Neural cell (in vitro differentiated cells): Measurements from ENCODE around the gene ACAN. TPM values are rescaled to one million over a fixed set of nuclear protein-coding genes. Genes with fewer than 3 reads are reported as not detected.

ENCODE experiments used
- H2AFZ ChIP-seq: fragments of 200-600, 300-800 bp; sonication (generic), shearing (Covaris generic); 2 replicates; pipeline ENCODE4 v1.6.0; 2014; ENCODE audit warnings: low read depth, mild to moderate bottlenecking, antibody characterized with exemption, low read length, moderate library complexity
- H3F3A ChIP-seq: fragments of 200-600 bp; shearing (Covaris generic); 2 replicates; pipeline ENCODE4 v1.6.1; 2016; ENCODE audit warnings: mild to moderate bottlenecking, moderate library complexity, mixed read lengths, antibody characterized with exemption, low read length; ENCODE audit not compliant: insufficient read depth, poor library complexity, severe bottlenecking
- H3K27ac ChIP-seq: fragments of 200-600, 300-800 bp; sonication (generic), shearing (Covaris generic); 2 replicates; pipeline ENCODE4 v1.5.1; 2014; ENCODE audit warnings: mild to moderate bottlenecking, low read length, moderate library complexity
- H3K27me3 ChIP-seq: fragments of 300-800, 200-600 bp; sonication (generic), shearing (Covaris generic); 2 replicates; pipeline ENCODE4 v1.6.0; 2014; ENCODE audit warnings: mild to moderate bottlenecking, low read depth, low read length, moderate library complexity; ENCODE audit not compliant: insufficient read depth
- H3K36me3 ChIP-seq: fragments of 300-800, 200-600 bp; sonication (generic), shearing (Covaris generic); 2 replicates; pipeline ENCODE4 v1.5.1; 2014; ENCODE audit warnings: mild to moderate bottlenecking, antibody characterized with exemption, low read length, moderate library complexity; ENCODE audit not compliant: insufficient read depth
- H3K4me2 ChIP-seq: fragments of 300-800, 200-600 bp; sonication (generic), shearing (Covaris generic); 2 replicates; pipeline ENCODE4 v1.6.0; 2014; ENCODE audit warnings: mild to moderate bottlenecking, low read length
- H3K4me3 ChIP-seq: fragments of 300-800, 200-600 bp; sonication (generic), shearing (Covaris generic); 2 replicates; pipeline ENCODE4 v1.5.1; 2014; ENCODE audit warnings: mild to moderate bottlenecking, low read length, moderate library complexity
- H3K79me2 ChIP-seq: fragments of 200-600 bp; shearing (Covaris generic); replicated peaks from 2 replicates; pipeline ENCODE4 v1.6.0; 2014; ENCODE audit warnings: mild to moderate bottlenecking, low read length, moderate library complexity; ENCODE audit not compliant: insufficient read depth
- H3K9ac ChIP-seq: fragments of 300-800, 200-600 bp; sonication (generic), shearing (Covaris generic); 2 replicates; pipeline ENCODE4 v1.6.1; 2016; ENCODE audit warnings: mild to moderate bottlenecking, low read length, mixed read lengths
- H3K9me2 ChIP-seq: fragments of 200-600 bp; shearing (Covaris generic); 2 replicates; pipeline ENCODE4 v1.6.1; 2016; ENCODE audit warnings: mild to moderate bottlenecking, low read length, mixed read lengths; ENCODE audit not compliant: insufficient read depth
- H3K9me3 ChIP-seq: fragments of 200-600, 300-800 bp; sonication (generic), shearing (Covaris generic); 2 replicates; pipeline ENCODE4 v1.6.1; 2016; ENCODE audit warnings: mild to moderate bottlenecking, mixed run types, low read length, moderate library complexity, mixed read lengths
- H4K20me1 ChIP-seq: fragments of 200-600 bp; shearing (Covaris generic); 2 replicates; pipeline ENCODE4 v1.6.1; 2016; ENCODE audit warnings: mild to moderate bottlenecking, mixed run types; ENCODE audit not compliant: insufficient read depth
- EP300 ChIP-seq: fragments of 450-650 bp; conservative IDR thresholded peaks from 2 replicates; pipeline ENCODE4 v1.6.1; 2014; ENCODE audit warnings: antibody characterized with exemption, mild to moderate bottlenecking, moderate library complexity; ENCODE audit not compliant: poor library complexity, severe bottlenecking
- EZH2 ChIP-seq: fragments of 200-600, 300-800 bp; shearing (Covaris generic), sonication (generic); IDR thresholded peaks from 2 replicates; pipeline ENCODE4 v1.6.1; 2014; ENCODE audit warnings: antibody characterized with exemption, low read length, borderline replicate concordance, mild to moderate bottlenecking; ENCODE audit not compliant: insufficient read depth, poor library complexity, severe bottlenecking
- MXI1 ChIP-seq: fragments of 450-650 bp; conservative IDR thresholded peaks from 2 replicates; pipeline ENCODE4 v1.6.1; 2014; ENCODE audit warnings: antibody characterized with exemption, mild to moderate bottlenecking; ENCODE audit not compliant: poor library complexity, severe bottlenecking
- POLR2AphosphoS5 ChIP-seq: IDR thresholded peaks from 2 replicates; pipeline ENCODE4 v1.6.1; 2012
- RAD21 ChIP-seq: fragments of 450-650 bp; conservative IDR thresholded peaks from 2 replicates; pipeline ENCODE4 v1.6.1; 2014; ENCODE audit warnings: antibody characterized with exemption, mild to moderate bottlenecking, moderate library complexity
- SMC3 ChIP-seq: fragments of 450-650 bp; conservative IDR thresholded peaks from 2 replicates; pipeline ENCODE4 v1.6.1; 2014; ENCODE audit warnings: antibody characterized with exemption, mild to moderate bottlenecking, moderate library complexity; ENCODE audit not compliant: poor library complexity
- TAF1 ChIP-seq: IDR thresholded peaks from 2 replicates; pipeline ENCODE4 v1.6.1; 2012; ENCODE audit warnings: low read depth
- polyA plus RNA-seq: library from polyadenylated mRNA; depleted of rRNA; stranded (reverse); fragments of >200 nt; gene quantifications from 2 replicates; pipeline ENCODE4 v1.2.3, GENCODE V29; 2014
- TF ChIP-seq, protein P1 (sequence below): IDR thresholded peaks from 2 replicates; pipeline ENCODE4 v1.6.1; 2012; ENCODE audit warnings: borderline replicate concordance
- TF ChIP-seq, protein P2 (sequence below): fragments of 450-650 bp; IDR thresholded peaks from 2 replicates; pipeline ENCODE4 v1.5.1; 2014; ENCODE audit warnings: antibody characterized with exemption, mild to moderate bottlenecking, moderate library complexity; ENCODE audit not compliant: poor library complexity, severe bottlenecking

ACAN gene
- polyA plus RNA-seq, 1 donor from 2014 or later: not detected

DNA sequence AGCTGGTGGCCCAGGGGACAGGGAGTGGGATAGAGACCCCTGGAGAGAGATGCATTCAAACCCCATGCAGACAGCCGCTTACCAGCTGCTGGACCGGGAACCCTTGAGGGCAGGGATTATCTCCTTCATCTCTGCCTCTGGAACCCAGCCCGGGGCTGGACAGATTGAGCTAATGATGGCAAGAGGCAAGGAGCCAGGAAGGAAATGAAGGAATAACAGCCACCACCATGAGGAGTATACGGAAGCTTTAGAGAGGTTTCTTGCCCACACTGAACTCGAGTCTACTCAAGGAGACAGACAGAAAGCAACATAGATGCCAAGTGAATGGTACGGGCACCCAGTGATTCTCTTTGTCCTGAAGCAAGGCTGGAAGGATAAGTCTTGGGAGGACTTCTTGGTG, 68.9 kb downstream of the ACAN start:
- no peaks in the 10 kb centered on the region for H3K9me3 ChIP-seq
- no peaks in the 10 kb centered on the region for H3K79me2 ChIP-seq
- H3K9ac ChIP-seq: no peak overlapping the region
- H3K4me2 ChIP-seq: no peak overlapping the region
- H3K4me3 ChIP-seq: no peak overlapping the region
- H3F3A ChIP-seq: no peaks in the 10 kb centered on the region
- H3K36me3 ChIP-seq: no peaks in the 10 kb centered on the region
- no peak overlapping the region for H2AFZ ChIP-seq
- H3K9me2 ChIP-seq: no peaks in the 10 kb centered on the region
- H3K27ac ChIP-seq: no peak overlapping the region
- no peaks in the 10 kb centered on the region for H4K20me1 ChIP-seq
- TF ChIP-seq MXI1 (no peak), TAF1 (no peak), EZH2 (no peak), RAD21 (no peak), SMC3 (no peak)
- TF ChIP-seq, protein P1, sequence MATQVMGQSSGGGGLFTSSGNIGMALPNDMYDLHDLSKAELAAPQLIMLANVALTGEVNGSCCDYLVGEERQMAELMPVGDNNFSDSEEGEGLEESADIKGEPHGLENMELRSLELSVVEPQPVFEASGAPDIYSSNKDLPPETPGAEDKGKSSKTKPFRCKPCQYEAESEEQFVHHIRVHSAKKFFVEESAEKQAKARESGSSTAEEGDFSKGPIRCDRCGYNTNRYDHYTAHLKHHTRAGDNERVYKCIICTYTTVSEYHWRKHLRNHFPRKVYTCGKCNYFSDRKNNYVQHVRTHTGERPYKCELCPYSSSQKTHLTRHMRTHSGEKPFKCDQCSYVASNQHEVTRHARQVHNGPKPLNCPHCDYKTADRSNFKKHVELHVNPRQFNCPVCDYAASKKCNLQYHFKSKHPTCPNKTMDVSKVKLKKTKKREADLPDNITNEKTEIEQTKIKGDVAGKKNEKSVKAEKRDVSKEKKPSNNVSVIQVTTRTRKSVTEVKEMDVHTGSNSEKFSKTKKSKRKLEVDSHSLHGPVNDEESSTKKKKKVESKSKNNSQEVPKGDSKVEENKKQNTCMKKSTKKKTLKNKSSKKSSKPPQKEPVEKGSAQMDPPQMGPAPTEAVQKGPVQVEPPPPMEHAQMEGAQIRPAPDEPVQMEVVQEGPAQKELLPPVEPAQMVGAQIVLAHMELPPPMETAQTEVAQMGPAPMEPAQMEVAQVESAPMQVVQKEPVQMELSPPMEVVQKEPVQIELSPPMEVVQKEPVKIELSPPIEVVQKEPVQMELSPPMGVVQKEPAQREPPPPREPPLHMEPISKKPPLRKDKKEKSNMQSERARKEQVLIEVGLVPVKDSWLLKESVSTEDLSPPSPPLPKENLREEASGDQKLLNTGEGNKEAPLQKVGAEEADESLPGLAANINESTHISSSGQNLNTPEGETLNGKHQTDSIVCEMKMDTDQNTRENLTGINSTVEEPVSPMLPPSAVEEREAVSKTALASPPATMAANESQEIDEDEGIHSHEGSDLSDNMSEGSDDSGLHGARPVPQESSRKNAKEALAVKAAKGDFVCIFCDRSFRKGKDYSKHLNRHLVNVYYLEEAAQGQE: no peak
- TF ChIP-seq, protein P2, sequence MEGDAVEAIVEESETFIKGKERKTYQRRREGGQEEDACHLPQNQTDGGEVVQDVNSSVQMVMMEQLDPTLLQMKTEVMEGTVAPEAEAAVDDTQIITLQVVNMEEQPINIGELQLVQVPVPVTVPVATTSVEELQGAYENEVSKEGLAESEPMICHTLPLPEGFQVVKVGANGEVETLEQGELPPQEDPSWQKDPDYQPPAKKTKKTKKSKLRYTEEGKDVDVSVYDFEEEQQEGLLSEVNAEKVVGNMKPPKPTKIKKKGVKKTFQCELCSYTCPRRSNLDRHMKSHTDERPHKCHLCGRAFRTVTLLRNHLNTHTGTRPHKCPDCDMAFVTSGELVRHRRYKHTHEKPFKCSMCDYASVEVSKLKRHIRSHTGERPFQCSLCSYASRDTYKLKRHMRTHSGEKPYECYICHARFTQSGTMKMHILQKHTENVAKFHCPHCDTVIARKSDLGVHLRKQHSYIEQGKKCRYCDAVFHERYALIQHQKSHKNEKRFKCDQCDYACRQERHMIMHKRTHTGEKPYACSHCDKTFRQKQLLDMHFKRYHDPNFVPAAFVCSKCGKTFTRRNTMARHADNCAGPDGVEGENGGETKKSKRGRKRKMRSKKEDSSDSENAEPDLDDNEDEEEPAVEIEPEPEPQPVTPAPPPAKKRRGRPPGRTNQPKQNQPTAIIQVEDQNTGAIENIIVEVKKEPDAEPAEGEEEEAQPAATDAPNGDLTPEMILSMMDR: no peak
- H3K27me3 ChIP-seq: no peaks in the 10 kb centered on the region

DNA sequence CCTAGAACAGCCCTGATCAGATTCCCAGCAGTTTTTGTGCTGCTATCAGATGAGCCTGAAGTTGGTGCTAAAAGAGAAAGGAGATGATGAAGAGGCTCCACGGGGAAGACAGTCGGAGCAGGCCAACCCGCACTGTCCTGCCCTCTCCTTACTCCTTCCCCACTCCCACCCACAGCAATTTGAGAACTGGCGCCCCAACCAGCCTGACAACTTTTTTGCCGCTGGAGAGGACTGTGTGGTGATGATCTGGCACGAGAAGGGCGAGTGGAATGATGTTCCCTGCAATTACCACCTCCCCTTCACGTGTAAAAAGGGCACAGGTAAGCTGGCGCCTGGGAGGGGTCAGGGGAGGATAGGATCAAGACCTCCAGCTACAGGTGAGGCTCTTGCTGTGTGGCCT, 69.5 kb downstream of the ACAN start:
- Histone ChIP-seq H3K36me3 (no peaks in the 10 kb centered on the region), H3K79me2 (no peaks in the 10 kb centered on the region), H3K9ac (no peak overlapping the region), H3K27ac (no peak overlapping the region), H2AFZ (no peak overlapping the region), H3K4me3 (no peak overlapping the region), H3K4me2 (no peak overlapping the region), H3K27me3 (no peaks in the 10 kb centered on the region), H3F3A (no peaks in the 10 kb centered on the region), H3K9me3 (no peaks in the 10 kb centered on the region), H3K9me2 (no peaks in the 10 kb centered on the region), H4K20me1 (no peaks in the 10 kb centered on the region)
- TF ChIP-seq, protein P2: no peak
- no peak for TF ChIP-seq RAD21
- TF ChIP-seq, protein P1: no peak
- no peak for TF ChIP-seq EZH2
- TF ChIP-seq MXI1: no peak
- no peak for TF ChIP-seq TAF1
- TF ChIP-seq EP300: no peak
- no peak for TF ChIP-seq POLR2AphosphoS5
- no peak for TF ChIP-seq SMC3
